HAP-1 (cell line): ENCODE data around the gene RSAD2.
A peak's percentile ranks its signal among the peaks of the same experiment; 100 is the strongest.
"Not testable (repeated sequence)": the region's sequence is repeated elsewhere in the genome, so short reads cannot be mapped to it uniquely, and the experiment has no call there.

Experiments
- DNase-seq, 2 experiments: peaks; one replicate each; pipeline ENCODE4 v3.0.0-alpha.2; 2016 to 2020; ENCODE audit warnings: low spot score in 2 of 2
- H3K27me3 ChIP-seq: fragments of 250-450 bp; sonication (Bioruptor Pico); 2 replicates; pipeline ENCODE4 v1.5.1; 2020; ENCODE audit warnings: low read depth, mild to moderate bottlenecking, moderate library complexity
- H3K36me3 ChIP-seq: fragments of 250-450 bp; sonication (Bioruptor Pico); replicated peaks from 2 replicates; pipeline ENCODE4 v1.5.1; 2020; ENCODE audit warnings: mild to moderate bottlenecking
- H3K4me1 ChIP-seq: fragments of 250-450 bp; sonication (Bioruptor Pico); 2 replicates; pipeline ENCODE4 v1.5.1; 2020; ENCODE audit warnings: mild to moderate bottlenecking
- H3K4me3 ChIP-seq: fragments of 250-450 bp; sonication (Bioruptor Pico); 2 replicates; pipeline ENCODE4 v1.5.1; 2020; ENCODE audit warnings: mild to moderate bottlenecking, moderate library complexity
- H3K9me3 ChIP-seq: fragments of 250-450 bp; sonication (Bioruptor Pico); 2 replicates; pipeline ENCODE4 v1.5.1; 2020; ENCODE audit warnings: mild to moderate bottlenecking, moderate library complexity
- in situ Hi-C: fragments of 300-500 bp; cut with MboI; formaldehyde crosslinking; loops from 3 replicates; pipeline ENCODE4 v1.14.3; 2020; ENCODE audit warnings: low sequenced_read_pairs, inconsistent platforms, mixed read lengths

RSAD2 gene

GRCh38 chr2:6902581-6902980 is 25.0 kb downstream of the RSAD2 start:
- H3K4me1 ChIP-seq, in situ Hi-C loops: not testable (repeated sequence)

GRCh38 chr2:6905668-6906067 is 28.1 kb downstream of the RSAD2 start:
- Histone ChIP-seq H3K9me3 (no peaks in the 10 kb centered on the region), H3K4me3 (no peak overlapping the region), H3K27me3 (peaks cover 6% of the 10 kb centered on the region; the same call in 1 of the 2 replicates), H3K36me3 (no peaks in the 10 kb centered on the region), H3K4me1 (no peaks in the 10 kb centered on the region)
- DNase-seq, result no peak
- in situ Hi-C loops, result no loop called here

More at GRCh38 chr2:6902581-6902980, 25.0 kb downstream of the RSAD2 start:
- not testable (repeated sequence) for H3K27me3 ChIP-seq, H3K36me3 ChIP-seq, H3K4me3 ChIP-seq, DNase-seq, H3K9me3 ChIP-seq

GRCh38 chr2:6906165-6906741 is 28.7 kb downstream of the RSAD2 start:
- Histone ChIP-seq H3K36me3 (no peaks in the 10 kb centered on the region), H3K9me3 (no peaks in the 10 kb centered on the region), H3K4me1 (no peaks in the 10 kb centered on the region), H3K27me3 (peaks cover 6% of the 10 kb centered on the region; the same call in 1 of the 2 replicates), H3K4me3 (no peak overlapping the region)
- in situ Hi-C loops, result no loop called here
- DNase-seq, result no peak

- no peak for DNase-seq
- Histone ChIP-seq H3K9me3 (no peaks in the 10 kb centered on the region), H3K27me3 (peaks cover 6% of the 10 kb centered on the region; the same call in 1 of the 2 replicates), H3K4me1 (no peaks in the 10 kb centered on the region), H3K4me3 (no peak overlapping the region), H3K36me3 (no peaks in the 10 kb centered on the region)
- in situ Hi-C loops, result no loop called here
Observed at GRCh38 chr2:6908291-6908690, 30.7 kb downstream of the RSAD2 start.

- H3K4me1 ChIP-seq, result no peaks in the 10 kb centered on the region
- no peak overlapping the region for H3K4me3 ChIP-seq
- in situ Hi-C loops, result no loop called here
- H3K36me3 ChIP-seq, result no peaks in the 10 kb centered on the region
- DNase-seq, result no peak
- no peaks in the 10 kb centered on the region for H3K9me3 ChIP-seq
- H3K27me3 ChIP-seq, result peaks cover 6% of the 10 kb centered on the region; the same call in 1 of the 2 replicates
Observed at GRCh38 chr2:6909431-6910385, 32.1 kb downstream of the RSAD2 start.

GRCh38 chr2:6911721-6912120 is 34.1 kb downstream of the RSAD2 start:
- no peak for DNase-seq
- no peaks in the 10 kb centered on the region for H3K4me1 ChIP-seq
- peaks cover 6% of the 10 kb centered on the region; the same call in 1 of the 2 replicates for H3K27me3 ChIP-seq
- H3K4me3 ChIP-seq, result no peak overlapping the region
- in situ Hi-C loops, result no loop called here
- H3K36me3 ChIP-seq, result no peaks in the 10 kb centered on the region
- H3K9me3 ChIP-seq, result no peaks in the 10 kb centered on the region

GRCh38 chr2:6913415-6914157 is 36.0 kb downstream of the RSAD2 start:
- H3K27me3 ChIP-seq, result peaks cover 6% of the 10 kb centered on the region; the same call in 1 of the 2 replicates
- DNase-seq, result no peak
- no peaks in the 10 kb centered on the region for H3K4me1 ChIP-seq
- in situ Hi-C loops, result no loop called here
- no peaks in the 10 kb centered on the region for H3K9me3 ChIP-seq
- H3K4me3 ChIP-seq, result no peak overlapping the region
- H3K36me3 ChIP-seq, result no peaks in the 10 kb centered on the region

GRCh38 chr2:6914828-6915227 is 37.3 kb downstream of the RSAD2 start:
- Histone ChIP-seq H3K9me3 (0 out of 2 replicates have a peak, but pooled peaks cover 2% of the 10 kb centered on the region), H3K27me3 (no peaks in the 10 kb centered on the region), H3K4me3 (no peak overlapping the region), H3K36me3 (no peaks in the 10 kb centered on the region), H3K4me1 (no peaks in the 10 kb centered on the region)
- in situ Hi-C loops, result no loop called here
- no peak for DNase-seq

GRCh38 chr2:6915399-6915798 is 37.8 kb downstream of the RSAD2 start:
- H3K36me3 ChIP-seq, result no peaks in the 10 kb centered on the region
- H3K27me3 ChIP-seq, result no peaks in the 10 kb centered on the region
- H3K9me3 ChIP-seq, result 0 out of 2 replicates have a peak, but pooled peaks cover 2% of the 10 kb centered on the region
- no peak overlapping the region for H3K4me3 ChIP-seq
- no peak for DNase-seq
- in situ Hi-C loops, result no loop called here
- no peaks in the 10 kb centered on the region for H3K4me1 ChIP-seq

GRCh38 chr2:6916224-6916623 is 38.6 kb downstream of the RSAD2 start:
- Histone ChIP-seq H3K9me3 (0 out of 2 replicates have a peak, but pooled peaks cover 2% of the 10 kb centered on the region), H3K36me3 (no peaks in the 10 kb centered on the region), H3K4me3 (no peak overlapping the region), H3K4me1 (no peaks in the 10 kb centered on the region), H3K27me3 (no peaks in the 10 kb centered on the region)
- no peak for DNase-seq
- in situ Hi-C loops, result no loop called here

- H3K36me3 ChIP-seq, result no peaks in the 10 kb centered on the region
- H3K4me3 ChIP-seq, result peak overlapping the region; percentile 4; the same call in 1 of the 2 replicates
- H3K4me1 ChIP-seq, result no peaks in the 10 kb centered on the region
- H3K9me3 ChIP-seq, result 0 out of 2 replicates have a peak, but pooled peaks cover 2% of the 10 kb centered on the region
- H3K27me3 ChIP-seq, result no peaks in the 10 kb centered on the region
- no peak for DNase-seq
- in situ Hi-C loops, result no loop called here
Observed at GRCh38 chr2:6916736-6917070, 39.1 kb downstream of the RSAD2 start.

GRCh38 chr2:6917071-6917760 is 39.6 kb downstream of the RSAD2 start, which contains the start of gene RNF144A:
RNF144A (plus strand) TSS chr2:6917412; CDS start chr2:6996927, 79,515 bp downstream.
- in situ Hi-C loops, result no loop called here
- 0 out of 2 replicates have a peak, but pooled peaks cover 2% of the 10 kb centered on the region for H3K9me3 ChIP-seq
- no peaks in the 10 kb centered on the region for H3K36me3 ChIP-seq
- peak within 1 kb of the TSS; percentile 51 for H3K4me3 ChIP-seq
- no peaks in the 10 kb centered on the region for H3K27me3 ChIP-seq
- DNase-seq, result peak; percentile 38 to 74
- H3K4me1 ChIP-seq, result no peaks in the 10 kb centered on the region
